ENCODE measurements around the gene BCHE.

- TF ChIP-seq, protein P1, sequence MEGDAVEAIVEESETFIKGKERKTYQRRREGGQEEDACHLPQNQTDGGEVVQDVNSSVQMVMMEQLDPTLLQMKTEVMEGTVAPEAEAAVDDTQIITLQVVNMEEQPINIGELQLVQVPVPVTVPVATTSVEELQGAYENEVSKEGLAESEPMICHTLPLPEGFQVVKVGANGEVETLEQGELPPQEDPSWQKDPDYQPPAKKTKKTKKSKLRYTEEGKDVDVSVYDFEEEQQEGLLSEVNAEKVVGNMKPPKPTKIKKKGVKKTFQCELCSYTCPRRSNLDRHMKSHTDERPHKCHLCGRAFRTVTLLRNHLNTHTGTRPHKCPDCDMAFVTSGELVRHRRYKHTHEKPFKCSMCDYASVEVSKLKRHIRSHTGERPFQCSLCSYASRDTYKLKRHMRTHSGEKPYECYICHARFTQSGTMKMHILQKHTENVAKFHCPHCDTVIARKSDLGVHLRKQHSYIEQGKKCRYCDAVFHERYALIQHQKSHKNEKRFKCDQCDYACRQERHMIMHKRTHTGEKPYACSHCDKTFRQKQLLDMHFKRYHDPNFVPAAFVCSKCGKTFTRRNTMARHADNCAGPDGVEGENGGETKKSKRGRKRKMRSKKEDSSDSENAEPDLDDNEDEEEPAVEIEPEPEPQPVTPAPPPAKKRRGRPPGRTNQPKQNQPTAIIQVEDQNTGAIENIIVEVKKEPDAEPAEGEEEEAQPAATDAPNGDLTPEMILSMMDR (IDR thresholded peaks at IDR 0.05) = no peak
- TF ChIP-seq POLR2A (IDR thresholded peaks at IDR 0.05) = no peak
These were observed 30.9 kb upstream of the BCHE start for GRCh38 chr3:165868088-165868487.

Measured in uterus (tissue), 2 donors.